ENCODE data around the gene RNF157.
A peak's percentile ranks its signal among the peaks of the same experiment; 100 is the strongest.
"Not testable (repeated sequence)": the region's sequence is repeated elsewhere in the genome, so short reads cannot be mapped to it uniquely, and the experiment has no call there.

Gene RNF157

GRCh38 chr17:76270770-76271668 lies 30.7 kb upstream of the RNF157 start:
- DNase-seq (ENCODE audit: low read depth in 2 of 2) = no peak

- DNase-seq (ENCODE audit: low read depth in 2 of 2) = no peak
Observed at GRCh38 chr17:76270127-76270592, 29.9 kb upstream of the RNF157 start.

- no peak for DNase-seq (ENCODE audit: low read depth in 2 of 2)
Observed at GRCh38 chr17:76268991-76269981, 29.0 kb upstream of the RNF157 start.

- peak; percentile 69 to 75 for DNase-seq (ENCODE audit: low read depth in 2 of 2)
Observed at GRCh38 chr17:76268015-76268749, 27.9 kb upstream of the RNF157 start.

- DNase-seq (ENCODE audit: low read depth in 2 of 2) = not testable (repeated sequence)
Observed at GRCh38 chr17:76267581-76268001, 27.3 kb upstream of the RNF157 start.

- DNase-seq (ENCODE audit: low read depth in 2 of 2) = no peak
Observed at GRCh38 chr17:76267051-76267576, 26.8 kb upstream of the RNF157 start.

- no peak for DNase-seq (ENCODE audit: low read depth in 2 of 2)
Observed at GRCh38 chr17:76266244-76266938, 26.1 kb upstream of the RNF157 start.

GRCh38 chr17:76265624-76266243 lies 25.4 kb upstream of the RNF157 start:
- DNase-seq (ENCODE audit: low read depth in 2 of 2) = no peak

- DNase-seq (ENCODE audit: low read depth in 2 of 2) = peak; percentile 97
Observed at GRCh38 chr17:76264755-76265623, 24.7 kb upstream of the RNF157 start, which contains the start of gene UBALD2. UBALD2 (plus strand) TSS chr17:76265348; CDS start chr17:76265506, 158 bp downstream.

GRCh38 chr17:76264425-76264754 lies 24.1 kb upstream of the RNF157 start:
- no peak for DNase-seq (ENCODE audit: low read depth in 2 of 2)

GRCh38 chr17:76263896-76264295 lies 23.6 kb upstream of the RNF157 start:
- DNase-seq (ENCODE audit: low read depth in 2 of 2) = no peak

- DNase-seq (ENCODE audit: low read depth in 2 of 2) = no peak
Observed at GRCh38 chr17:76262732-76263344, 22.5 kb upstream of the RNF157 start.

GRCh38 chr17:76261421-76262215 lies 21.3 kb upstream of the RNF157 start:
- no peak for DNase-seq (ENCODE audit: low read depth in 2 of 2)

- no peak for DNase-seq (ENCODE audit: low read depth in 2 of 2)
Observed at GRCh38 chr17:76260669-76261068, 20.4 kb upstream of the RNF157 start.

- DNase-seq (ENCODE audit: low read depth in 2 of 2) = no peak
Observed at GRCh38 chr17:76260220-76260619, 19.9 kb upstream of the RNF157 start.

- DNase-seq (ENCODE audit: low read depth in 2 of 2) = not testable (repeated sequence)
Observed at GRCh38 chr17:76256430-76257050, 16.2 kb upstream of the RNF157 start.

- no peak for DNase-seq (ENCODE audit: low read depth in 2 of 2)
Observed at GRCh38 chr17:76255801-76256429, 15.6 kb upstream of the RNF157 start.

Measured in activated CD4-positive, alpha-beta T cell treated with anti-CD3 and anti-CD28 coated beads for 24 hours (primary cell).